ENCODE measurements around the gene PTPRA.
A peak's percentile ranks its signal among the peaks of the same experiment; 100 is the strongest.

The PTPRA gene

DNA sequence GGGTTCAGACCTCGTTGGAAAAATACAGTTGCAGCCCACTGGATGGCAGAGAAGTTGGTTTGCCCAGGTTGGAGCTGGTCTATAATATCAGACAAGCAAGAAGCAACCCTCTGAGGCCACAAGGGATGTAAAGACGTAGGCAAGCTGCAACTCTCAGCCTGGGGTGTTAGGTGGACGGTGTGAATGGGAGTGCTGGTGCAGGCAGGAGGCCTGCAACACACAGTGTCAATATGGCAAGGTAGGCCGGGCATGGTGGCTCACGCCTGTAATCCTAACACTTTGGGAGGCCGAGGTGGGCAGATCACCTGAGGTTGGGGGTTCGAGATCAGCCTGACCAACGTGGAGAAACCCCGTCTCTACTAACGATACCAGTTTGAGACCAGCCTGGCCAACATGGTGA is 22.2 kb upstream of the PTPRA start:
- no peak for DNase-seq

- no peak for DNase-seq
These were observed 14.7 kb upstream of the PTPRA start for GRCh38 chr20:2858591-2858990.

GRCh38 chr20:2859330-2860121 is 13.8 kb upstream of the PTPRA start:
- no peak for DNase-seq

DNA sequence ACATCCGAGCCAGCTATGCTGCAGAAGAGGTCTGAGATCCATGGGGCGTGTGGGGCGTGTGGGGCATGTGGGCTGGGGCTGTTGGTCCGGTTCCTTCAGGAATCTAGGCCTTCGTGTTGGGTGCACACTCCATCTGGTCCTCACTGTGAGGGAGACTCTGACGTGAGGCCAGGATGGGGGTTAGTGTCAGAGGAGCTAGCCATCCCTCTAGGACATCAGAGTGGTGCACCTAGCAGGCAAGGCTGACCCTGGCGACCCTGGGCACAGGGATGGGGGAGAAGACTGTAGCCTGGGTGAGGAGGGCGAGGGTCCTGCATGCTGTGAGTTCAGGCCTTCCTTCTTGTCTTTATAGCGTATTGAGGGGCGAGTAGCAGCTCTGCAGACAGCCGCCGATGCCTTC is 8.7 kb upstream of the PTPRA start:
- DNase-seq = no peak

DNA sequence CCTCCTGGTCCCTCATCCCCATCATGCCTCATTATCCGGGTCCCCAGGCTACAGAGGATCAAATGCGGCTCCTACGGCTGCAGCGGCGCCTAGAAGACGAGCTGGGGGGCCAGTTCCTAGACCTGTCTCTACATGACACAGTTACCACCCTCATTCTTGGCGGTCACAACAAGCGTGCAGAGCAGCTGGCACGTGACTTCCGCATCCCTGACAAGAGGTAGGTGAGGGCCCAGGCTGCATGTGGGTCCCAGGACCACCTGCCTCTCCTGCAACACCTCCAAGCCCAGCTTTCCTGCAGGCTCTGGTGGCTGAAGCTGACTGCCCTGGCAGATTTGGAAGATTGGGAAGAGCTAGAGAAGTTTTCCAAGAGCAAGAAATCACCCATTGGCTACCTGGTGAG is 8.2 kb upstream of the PTPRA start:
- no peak for DNase-seq

DNA sequence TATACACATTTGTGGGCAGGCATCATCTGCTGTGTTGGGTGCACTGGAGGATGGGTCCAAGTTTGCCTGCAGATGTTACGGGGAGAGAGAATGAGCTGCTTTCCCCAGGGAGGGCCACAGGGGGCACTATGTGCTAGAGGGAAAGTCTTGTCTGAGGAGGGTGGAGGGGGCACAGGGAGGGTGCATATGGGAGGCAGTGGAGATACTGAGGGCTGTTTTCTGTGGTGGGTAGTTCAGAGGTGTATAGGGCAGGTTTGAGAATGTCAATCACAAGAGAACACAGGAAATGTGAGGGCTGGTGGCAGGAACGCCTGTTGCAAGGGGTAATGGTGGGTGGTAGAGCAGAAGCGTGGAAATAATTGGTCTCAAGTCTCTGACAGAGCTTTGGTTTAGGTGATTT is 7.7 kb upstream of the PTPRA start:
- DNase-seq = peak; percentile 55

DNA sequence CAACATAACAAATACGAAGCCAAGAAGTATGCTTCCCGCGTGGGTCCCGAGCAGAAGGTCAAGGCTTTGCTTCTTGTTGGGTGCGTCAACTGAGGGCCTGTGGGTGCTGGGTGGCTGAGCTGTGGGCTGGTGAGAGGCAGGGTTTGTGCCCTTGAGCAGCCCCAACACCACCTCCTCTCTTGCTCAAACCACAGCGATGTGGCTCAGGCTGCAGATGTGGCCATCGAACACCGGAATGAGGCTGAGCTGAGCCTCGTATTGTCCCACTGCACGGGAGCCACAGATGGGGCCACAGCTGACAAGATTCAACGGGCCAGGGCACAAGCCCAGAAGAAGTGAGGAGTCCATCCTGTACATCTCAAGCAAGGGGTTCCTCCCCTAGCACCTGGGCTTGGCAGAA is 7.0 kb upstream of the PTPRA start:
- DNase-seq = no peak

- DNase-seq = peak; percentile 96
These were observed 6.0 kb upstream of the PTPRA start for GRCh38 chr20:2867081-2867864.

DNA sequence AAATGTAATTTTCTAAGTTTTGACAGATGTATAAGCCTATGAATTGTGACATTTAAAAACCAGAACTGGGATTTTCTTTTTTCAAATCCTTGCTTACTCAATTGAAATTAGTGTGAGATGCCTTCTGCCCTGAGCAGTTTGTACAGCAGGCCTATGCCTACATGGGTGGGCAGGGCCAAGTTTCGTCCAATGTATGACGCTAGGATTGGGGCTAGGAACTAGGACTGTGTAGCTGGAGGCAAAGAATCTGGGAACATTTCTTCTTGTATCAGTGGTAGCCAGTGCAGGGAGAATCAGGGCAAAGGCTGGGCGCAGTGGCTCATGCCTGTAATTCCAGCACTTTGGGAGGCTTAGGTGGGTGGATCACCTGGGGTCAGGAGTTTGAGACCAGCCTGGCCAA is 3.9 kb upstream of the PTPRA start:
- no peak for DNase-seq

DNA sequence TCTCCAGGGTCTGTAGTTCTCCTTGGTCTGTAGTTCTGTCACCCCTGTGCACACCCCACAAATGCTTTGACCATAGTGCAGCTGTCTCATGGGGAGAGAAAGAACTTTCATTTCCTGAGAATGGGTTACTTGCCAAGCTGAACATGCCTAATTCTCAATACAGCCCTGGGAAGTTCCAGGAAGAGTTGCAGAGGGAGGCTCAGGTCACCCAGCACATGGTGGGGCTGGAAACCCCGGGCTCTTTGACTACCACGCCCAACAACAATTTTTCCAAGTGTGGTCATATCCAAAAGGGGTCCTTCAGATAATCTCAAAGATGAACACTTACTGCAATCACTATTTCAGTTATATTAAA is 2.2 kb upstream of the PTPRA start:
- peak; percentile 51 for DNase-seq

GRCh38 chr20:2871661-2872458 is 1.4 kb upstream of the PTPRA start:
- peak; percentile 22 for DNase-seq

DNA sequence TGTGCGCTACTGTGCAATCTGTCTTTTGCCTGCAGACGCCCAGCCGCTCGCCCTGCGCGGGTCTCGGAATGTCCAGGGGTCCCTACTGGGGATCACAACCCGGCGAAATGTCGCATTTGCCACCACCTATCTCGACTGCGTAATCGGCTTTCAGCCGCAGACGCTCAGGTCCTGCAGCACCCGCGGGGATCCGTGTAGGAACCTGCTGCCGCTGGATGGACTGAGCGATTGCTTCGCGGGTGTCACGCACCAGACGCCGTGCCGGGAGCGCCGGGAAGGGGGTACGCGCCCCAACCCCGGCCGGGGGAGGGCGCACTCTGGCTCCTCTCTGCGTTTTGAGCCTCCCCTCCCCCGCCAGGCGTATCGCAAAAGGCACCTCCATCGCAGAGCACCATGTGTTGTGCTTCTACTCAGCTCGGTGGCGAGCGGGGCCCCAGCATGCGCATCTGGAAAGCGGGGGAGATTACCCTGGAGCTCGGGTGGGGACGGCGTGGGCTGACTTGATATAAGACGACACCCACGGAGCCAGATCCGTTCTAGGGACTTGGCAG is 747 bp upstream of the PTPRA start:
- peak; percentile 91 for DNase-seq

- peak; percentile 71 for DNase-seq
These were observed 413 bp downstream of the PTPRA start for GRCh38 chr20:2873747-2874041.

DNA sequence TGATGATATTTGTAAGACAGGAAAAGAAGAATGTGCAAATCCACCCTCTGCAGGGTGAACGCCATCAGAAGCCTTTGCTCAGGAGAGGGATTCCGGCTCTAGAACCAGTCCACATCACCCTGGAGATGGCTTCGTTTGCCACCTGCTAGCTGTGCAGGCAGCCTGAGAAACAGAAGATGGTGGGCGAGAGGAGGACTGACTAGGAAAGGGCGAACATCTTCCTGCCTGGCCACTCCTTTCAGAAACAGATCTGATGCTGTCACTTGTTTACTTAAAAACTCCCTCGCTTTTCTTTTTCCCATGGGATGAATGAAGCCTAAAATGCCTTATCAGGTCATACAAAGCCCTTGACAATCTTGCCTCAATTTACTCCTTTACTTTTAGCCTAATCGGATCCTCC is 1.2 kb downstream of the PTPRA start:
- DNase-seq = peak; percentile 50

DNA sequence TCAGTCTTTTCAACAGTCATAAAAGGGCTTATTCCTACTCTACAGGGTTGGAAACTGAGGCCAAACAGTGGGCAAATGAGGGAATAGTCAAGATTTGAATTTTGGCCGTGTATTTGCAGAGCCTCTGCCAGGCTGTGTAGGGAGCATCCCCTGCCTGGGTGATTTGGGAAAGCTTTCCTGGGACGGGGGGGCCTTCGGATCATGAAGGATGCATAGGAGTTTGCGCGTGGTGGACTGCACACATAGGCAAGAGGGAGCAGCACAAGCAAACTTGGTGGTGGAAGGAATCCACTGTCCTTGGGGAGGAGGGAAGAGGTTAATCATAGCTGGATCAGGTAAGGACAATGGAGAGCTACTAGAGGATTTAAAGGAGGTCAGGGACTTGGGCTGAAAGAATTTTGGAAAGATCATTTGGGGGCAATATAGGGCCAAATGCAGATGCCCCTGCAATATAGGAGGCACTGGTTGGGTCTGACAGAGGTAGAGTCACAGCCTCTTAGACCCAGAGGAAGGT is 2.5 kb downstream of the PTPRA start:
- DNase-seq = no peak

DNA sequence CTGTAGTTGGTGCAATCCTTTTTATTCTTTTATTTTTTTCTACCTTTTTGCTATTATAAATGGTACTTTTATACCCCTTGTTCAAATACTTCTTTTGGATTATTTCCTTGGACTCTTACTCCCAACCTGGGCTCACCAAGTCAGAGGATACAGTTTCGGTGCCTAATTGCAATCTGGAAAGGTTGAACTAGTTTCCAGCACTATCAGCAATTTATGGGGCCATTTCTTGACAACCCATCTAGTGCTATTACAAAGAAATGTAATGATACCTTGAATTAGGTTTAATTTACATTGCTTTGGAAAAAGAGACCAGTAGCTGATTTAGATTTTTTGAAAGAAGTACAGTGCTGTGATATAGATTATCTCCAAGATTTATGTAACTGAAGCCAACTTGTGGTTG is 5.2 kb downstream of the PTPRA start:
- no peak for DNase-seq

DNA sequence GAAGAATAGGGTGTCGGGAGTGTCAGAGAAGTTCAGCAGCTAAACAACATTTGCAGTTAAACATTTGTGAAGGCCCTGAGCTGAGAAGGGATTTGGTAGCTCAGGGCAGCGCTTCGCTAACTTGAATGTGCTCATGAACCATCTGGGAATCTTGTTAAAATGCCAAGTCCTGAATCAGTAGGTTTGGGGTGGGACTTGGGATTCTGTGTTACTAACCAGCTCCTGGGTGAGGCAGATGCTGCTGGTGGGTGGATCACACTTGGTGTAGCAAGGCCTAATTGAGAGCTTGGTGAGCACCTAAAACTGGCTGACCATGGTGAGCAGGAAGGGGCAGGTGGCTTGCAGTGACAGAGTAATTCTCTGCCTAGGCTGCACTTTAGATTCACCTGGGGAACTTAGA is 5.9 kb downstream of the PTPRA start:
- no peak for DNase-seq

- no peak for DNase-seq
These were observed 7.4 kb downstream of the PTPRA start for GRCh38 chr20:2880650-2881049.

- DNase-seq = no peak
These were observed 10.7 kb downstream of the PTPRA start for GRCh38 chr20:2883726-2884637.

GRCh38 chr20:2887715-2888114 is 14.4 kb downstream of the PTPRA start:
- DNase-seq = no peak

DNA sequence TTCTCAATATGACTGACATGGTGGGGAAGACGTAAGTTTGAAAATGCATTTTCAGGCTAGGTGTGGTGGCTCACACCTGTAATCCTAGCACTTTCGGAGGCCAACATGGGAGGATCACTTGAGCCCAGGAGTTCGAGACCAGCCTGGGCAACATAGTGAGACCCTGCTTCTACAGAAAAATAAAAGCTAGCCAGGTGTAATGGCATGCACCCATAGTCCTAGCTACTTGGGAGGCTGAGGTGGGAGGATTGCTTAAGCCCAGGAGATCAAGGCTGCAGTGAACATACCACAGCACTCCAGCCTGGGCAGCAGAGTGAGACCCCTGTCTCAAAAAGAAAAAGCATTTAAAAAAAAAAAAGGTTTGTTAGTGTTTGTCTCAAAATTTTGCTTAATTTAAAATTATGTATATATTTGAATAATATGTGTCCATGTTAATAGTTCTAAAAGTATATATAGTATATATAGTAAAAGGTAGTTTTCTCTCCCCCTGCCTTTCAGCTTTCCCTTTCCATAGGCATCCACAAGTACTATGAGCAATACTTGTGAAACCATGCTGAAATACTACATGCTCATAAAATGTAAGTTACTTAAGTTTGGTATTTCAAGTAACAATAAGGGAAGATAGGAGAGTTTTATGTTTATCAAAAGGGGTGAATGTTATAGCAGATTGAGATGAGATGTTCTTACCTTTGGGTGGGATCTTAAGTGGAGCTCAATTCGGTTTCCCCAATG is 15.1 kb downstream of the PTPRA start:
- DNase-seq = no peak

DNA sequence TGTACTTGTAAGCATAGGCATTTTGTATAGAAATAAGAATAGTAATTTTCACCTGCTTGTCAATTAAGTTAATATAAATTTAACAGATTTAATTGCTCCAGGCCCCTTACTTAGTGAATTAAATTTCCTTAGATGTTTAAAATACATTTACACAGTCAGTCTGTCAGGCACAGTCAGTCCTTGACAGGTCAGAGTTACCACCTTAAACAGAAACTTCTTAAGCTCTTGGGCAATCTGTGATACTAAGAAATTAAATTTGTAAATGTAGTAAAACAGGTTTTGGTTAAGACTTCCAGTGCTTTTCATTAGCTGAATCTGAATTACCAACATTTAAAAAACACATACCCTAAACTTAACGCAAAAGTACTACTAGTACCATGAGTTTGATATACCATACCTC is 15.9 kb downstream of the PTPRA start:
- no peak for DNase-seq

All from hematopoietic multipotent progenitor cell treated with erythropoietin and hydrocortisone succinate and interleukin-3 and kit ligand, for 6 days (in vitro differentiated cells).